ENCODE results near the gene ATP6V0B.

- TF ChIP-seq CTCF (IDR thresholded peaks at IDR 0.05; ENCODE audit: low read depth, low read length) (no peak), EZH2phosphoT487 (IDR thresholded peaks at IDR 0.05; ENCODE audit: low read depth) (no peak)
Observed at GRCh38 chr1:44016890-44017400, 42.2 kb downstream of the ATP6V0B start.
